Astrocyte (in vitro differentiated cells and primary cell): ENCODE data around the gene GDPD5.
A peak's percentile ranks its signal among the peaks of the same experiment; 100 is the strongest.

Experiments used
- CTCF ChIP-seq: IDR thresholded peaks from 2 replicates; pipeline ENCODE4 v1.5.1; 2011; ENCODE audit warnings: low read depth, mild to moderate bottlenecking, inconsistent platforms, low read length, moderate library complexity; ENCODE audit not compliant: insufficient read depth
- EZH2 ChIP-seq: IDR thresholded peaks from 2 replicates; pipeline ENCODE4 v1.6.1; 2012; ENCODE audit warnings: mild to moderate bottlenecking, low read length, inconsistent platforms; ENCODE audit not compliant: insufficient read depth

DNA sequence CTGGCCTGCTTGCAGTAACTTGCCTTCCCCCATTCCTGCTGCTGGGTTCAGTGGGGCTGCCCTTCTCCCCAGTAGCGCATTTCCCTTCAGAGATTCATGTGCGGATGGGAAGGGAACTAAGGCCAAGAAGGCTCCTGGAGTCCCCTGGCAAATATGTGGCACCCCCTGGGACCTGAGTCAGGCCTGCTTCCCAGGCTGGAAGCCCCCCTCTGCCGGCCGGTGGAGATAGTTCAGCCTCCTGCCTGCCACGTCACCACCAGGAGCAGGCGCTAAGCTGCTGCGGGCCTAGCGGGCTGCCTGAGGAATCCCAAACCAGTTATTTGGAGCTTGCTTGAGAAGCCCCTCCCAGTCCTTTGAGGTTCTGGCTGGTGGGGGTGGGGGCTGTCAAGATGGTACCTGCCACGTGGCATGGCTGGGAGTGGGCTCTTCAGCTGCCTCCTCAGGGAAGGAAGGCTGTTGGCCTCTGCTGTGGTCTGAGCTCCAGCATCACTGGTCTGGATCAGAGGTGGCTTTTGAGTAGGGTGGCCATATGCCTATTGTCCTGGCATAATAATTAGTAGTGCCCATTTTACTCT, 38.3 kb upstream of the GDPD5 start:
- peak; percentile 45 for TF ChIP-seq CTCF
- TF ChIP-seq EZH2: no peak
